Retinal pigment epithelial cell (primary cell): Measurements from ENCODE around the gene UBE2J2.

ENCODE experiments used
- DNase-seq: peaks from one replicate; pipeline ENCODE4 v3.0.0-alpha.2; 2010; ENCODE audit warnings: low read depth
- H3K4me3 ChIP-seq: 2 replicates; pipeline ENCODE4 v1.5.1; 2011; ENCODE audit warnings: mild to moderate bottlenecking, low read length, control low read depth, moderate library complexity
- TF ChIP-seq, protein P1 (sequence below): conservative IDR thresholded peaks from 2 replicates; pipeline ENCODE4 v1.5.1; 2011; ENCODE audit warnings: low read depth, low read length, control low read depth, inconsistent platforms

Gene UBE2J2

DNA sequence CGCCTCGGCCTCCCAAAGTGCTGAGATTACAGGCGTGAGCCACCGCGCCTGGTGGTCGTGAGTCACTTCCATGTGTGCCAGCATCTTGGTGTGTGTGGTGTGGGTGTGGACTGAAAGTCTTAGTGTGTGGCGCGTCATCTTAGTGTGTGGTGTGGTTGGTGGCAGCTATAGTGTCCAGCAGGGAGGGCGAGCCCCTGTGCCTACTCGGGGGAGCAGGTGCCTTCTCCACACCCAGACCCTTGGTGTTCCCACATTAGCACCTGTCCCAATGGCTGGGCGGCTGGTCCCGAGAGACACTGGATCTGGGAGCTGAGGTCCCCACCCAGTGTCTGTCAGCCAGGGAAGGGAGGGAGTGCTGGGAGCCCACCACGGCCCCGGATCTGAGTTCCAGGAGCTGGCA is 9.3 kb upstream of the UBE2J2 start:
- H3K4me3 ChIP-seq, result no peak overlapping the region
- TF ChIP-seq, protein P1, sequence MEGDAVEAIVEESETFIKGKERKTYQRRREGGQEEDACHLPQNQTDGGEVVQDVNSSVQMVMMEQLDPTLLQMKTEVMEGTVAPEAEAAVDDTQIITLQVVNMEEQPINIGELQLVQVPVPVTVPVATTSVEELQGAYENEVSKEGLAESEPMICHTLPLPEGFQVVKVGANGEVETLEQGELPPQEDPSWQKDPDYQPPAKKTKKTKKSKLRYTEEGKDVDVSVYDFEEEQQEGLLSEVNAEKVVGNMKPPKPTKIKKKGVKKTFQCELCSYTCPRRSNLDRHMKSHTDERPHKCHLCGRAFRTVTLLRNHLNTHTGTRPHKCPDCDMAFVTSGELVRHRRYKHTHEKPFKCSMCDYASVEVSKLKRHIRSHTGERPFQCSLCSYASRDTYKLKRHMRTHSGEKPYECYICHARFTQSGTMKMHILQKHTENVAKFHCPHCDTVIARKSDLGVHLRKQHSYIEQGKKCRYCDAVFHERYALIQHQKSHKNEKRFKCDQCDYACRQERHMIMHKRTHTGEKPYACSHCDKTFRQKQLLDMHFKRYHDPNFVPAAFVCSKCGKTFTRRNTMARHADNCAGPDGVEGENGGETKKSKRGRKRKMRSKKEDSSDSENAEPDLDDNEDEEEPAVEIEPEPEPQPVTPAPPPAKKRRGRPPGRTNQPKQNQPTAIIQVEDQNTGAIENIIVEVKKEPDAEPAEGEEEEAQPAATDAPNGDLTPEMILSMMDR, result no peak
- DNase-seq, result no peak

DNA sequence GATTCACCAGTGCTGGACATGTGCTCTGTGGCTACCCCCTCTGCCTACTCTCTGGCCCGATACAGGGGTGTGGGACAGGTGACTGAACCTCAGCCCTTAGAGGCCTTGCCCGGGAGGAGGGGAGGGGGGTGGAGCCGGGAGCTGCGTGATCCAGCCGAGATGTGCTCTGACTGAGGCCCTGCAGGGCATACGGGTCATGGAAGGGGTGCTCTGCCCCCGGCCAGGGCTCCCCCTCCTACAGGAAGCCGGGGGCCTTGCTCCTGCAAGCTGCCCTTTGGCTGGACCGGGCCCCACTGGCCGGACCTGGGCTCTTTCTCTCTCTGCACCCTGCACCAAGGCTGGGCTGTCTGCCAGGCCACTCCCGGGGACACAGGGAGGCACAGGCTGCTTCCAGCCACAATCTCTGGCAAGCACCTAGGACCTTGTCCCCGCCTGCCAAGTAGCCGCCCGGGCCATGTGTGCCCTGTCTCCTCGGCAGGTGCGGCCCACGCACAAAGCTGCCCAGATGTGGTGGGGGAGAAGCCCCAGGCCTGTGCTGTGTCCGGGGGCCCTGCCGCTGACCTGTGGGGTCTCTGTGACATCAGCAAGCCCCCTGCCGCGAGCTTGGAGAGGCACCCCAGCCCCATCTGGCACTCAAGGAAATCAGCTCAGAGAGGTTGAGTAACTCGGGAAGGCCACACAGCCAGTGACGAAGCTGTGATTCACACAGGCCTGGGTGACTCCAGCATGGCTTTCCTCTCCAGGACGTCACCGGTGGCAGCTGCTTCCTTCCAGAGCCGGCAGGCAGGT is 8.1 kb upstream of the UBE2J2 start:
- no peak for DNase-seq
- no peak overlapping the region for H3K4me3 ChIP-seq
- TF ChIP-seq, protein P1, result no peak

GRCh38 chr1:1280782-1281481 is 7.3 kb upstream of the UBE2J2 start:
- TF ChIP-seq, protein P1, result no peak
- DNase-seq, result no peak
- no peak overlapping the region for H3K4me3 ChIP-seq

DNA sequence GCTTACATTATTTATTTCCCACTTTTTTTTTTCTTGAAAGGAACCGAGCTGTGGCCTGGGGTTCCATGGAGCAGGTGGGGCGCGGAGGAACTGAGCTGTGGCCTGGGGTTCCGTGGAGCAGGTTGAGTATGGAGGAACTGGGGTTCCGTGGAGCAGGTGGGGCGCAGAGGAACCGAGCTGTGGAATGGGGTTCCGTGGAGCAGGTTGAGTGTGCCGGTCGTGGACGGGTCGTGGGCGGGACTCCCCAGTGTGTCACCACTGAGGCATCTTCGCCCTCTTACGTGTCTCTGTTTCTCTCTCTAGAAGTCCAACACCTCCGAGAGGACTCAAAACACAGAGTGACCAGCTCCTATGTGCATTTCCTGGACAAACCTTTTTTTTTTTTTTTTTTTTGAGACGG is 5.4 kb upstream of the UBE2J2 start:
- no peak for DNase-seq
- no peak overlapping the region for H3K4me3 ChIP-seq
- TF ChIP-seq, protein P1, result no peak

GRCh38 chr1:1278620-1279019 is 5.0 kb upstream of the UBE2J2 start:
- no peak for DNase-seq
- TF ChIP-seq, protein P1, result no peak
- no peak overlapping the region for H3K4me3 ChIP-seq

DNA sequence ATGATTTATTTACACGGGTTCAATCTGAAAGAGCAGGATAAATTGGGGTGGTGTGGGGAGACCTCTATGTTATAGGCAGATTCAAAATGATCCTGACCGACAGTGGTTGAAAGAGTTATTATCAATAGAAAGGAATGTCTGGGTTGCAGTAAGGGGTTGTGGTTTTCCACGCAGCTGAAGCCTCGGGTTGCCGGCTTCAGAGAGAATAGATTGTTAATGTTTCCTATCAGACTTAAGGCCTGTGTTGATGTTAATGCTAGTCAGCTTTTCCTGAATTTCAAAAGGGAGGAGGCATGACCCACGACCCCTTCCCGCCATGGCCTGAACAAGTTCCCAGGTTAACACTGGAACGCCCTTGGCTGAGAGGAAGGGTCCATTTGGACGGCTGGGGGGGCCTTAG is 2.2 kb upstream of the UBE2J2 start:
- no peak for DNase-seq
- no peak overlapping the region for H3K4me3 ChIP-seq
- TF ChIP-seq, protein P1, result no peak
